Esophagus muscularis mucosa (tissue), 4 donors: Measurements from ENCODE around the gene KRT78.

ENCODE experiments used
- EP300 ChIP-seq: sonication (generic); formaldehyde crosslinking; IDR thresholded peaks from one replicate; pipeline ENCODE4 v1.6.1; 2017; ENCODE audit warnings: antibody characterized with exemption
- POLR2A ChIP-seq: fragments of 450-650 bp; IDR thresholded peaks from one replicate; pipeline ENCODE4 v1.6.1; 2017; ENCODE audit warnings: antibody characterized with exemption, moderate library complexity, mild to moderate bottlenecking, low read depth
- TF ChIP-seq, protein P1 (sequence below), 3 experiments: fragments of 200-600 bp in 2 of 3; fragments of 450-650 bp in 1 of 3; sonication (generic) in 2 of 3; IDR thresholded peaks; one replicate each; pipeline ENCODE4 v1.5.1; 2017 to 2019; ENCODE audit warnings: antibody characterized with exemption in 3 of 3, mild to moderate bottlenecking in 2 of 3, moderate library complexity in 1 of 3

DNA sequence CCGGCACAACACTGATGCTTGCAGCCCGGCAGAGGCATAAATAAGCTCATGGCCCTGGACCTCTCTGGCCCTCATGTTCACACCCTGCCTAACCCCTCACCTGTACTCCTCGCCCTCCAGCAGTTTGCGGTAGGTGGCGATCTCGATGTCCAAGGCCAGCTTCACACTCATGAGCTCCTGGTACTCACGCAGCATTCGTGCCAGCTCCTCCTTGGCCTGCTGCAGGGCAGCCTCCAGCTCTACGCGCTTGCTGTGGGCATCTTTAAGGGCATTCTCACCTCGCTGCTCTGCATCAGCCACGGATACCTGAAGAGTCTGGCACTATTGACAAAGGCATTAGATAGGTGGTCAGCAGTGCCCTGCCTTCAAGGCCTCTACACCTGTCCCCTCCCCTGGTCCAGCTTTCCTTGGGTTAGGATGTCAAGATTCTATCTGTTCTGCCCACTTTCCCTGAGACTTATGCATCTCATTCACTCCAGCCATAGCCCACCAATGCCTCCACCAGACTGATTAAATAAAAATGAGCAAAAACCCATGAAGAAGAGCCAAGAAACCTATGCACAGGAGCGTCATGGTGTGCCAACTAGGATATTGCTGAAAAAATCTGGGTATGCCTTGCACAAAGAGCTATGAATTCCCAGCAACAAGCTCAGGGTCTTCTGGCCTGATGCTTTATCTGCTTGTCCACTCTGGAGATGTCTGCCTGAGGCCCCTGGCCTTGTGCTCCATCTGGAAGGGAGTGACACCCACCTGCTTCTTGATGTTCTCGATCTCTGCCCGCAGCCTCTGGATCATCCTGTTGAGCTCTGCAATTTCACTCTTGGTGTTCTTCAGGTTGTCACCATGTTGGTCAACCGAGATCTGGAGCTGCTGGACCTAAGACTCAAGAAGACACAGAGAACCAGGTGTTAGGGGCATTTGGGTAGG is 41.0 kb downstream of the KRT78 start:
- TF ChIP-seq, protein P1, sequence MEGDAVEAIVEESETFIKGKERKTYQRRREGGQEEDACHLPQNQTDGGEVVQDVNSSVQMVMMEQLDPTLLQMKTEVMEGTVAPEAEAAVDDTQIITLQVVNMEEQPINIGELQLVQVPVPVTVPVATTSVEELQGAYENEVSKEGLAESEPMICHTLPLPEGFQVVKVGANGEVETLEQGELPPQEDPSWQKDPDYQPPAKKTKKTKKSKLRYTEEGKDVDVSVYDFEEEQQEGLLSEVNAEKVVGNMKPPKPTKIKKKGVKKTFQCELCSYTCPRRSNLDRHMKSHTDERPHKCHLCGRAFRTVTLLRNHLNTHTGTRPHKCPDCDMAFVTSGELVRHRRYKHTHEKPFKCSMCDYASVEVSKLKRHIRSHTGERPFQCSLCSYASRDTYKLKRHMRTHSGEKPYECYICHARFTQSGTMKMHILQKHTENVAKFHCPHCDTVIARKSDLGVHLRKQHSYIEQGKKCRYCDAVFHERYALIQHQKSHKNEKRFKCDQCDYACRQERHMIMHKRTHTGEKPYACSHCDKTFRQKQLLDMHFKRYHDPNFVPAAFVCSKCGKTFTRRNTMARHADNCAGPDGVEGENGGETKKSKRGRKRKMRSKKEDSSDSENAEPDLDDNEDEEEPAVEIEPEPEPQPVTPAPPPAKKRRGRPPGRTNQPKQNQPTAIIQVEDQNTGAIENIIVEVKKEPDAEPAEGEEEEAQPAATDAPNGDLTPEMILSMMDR (IDR thresholded peaks at IDR 0.05): no peak
- no peak for TF ChIP-seq EP300
- no peak for TF ChIP-seq POLR2A
